ENCODE results near the gene TTC33. TPM values are rescaled to one million over a fixed set of nuclear protein-coding genes. Genes with fewer than 3 reads are reported as not detected.

Gene TTC33
- total RNA-seq, 4 donors from 2014 or later, result 8.5 to 11.8 (median 9.6) TPM

GRCh38 chr5:40687321-40687720 lies 68.4 kb downstream of the TTC33 start:
- peaks cover 15% of the 10 kb centered on the region for H3K36me3 ChIP-seq
- DNase-seq (ENCODE audit: low spot score in 2 of 2), result no peak
- peak overlapping the region; percentile 34 for H3K27ac ChIP-seq
- H3K4me3 ChIP-seq, result no peak overlapping the region
- WGBS, result 49% methylated on average over 7 of the region's 7 CpGs
- H3K4me1 ChIP-seq, result peaks cover 76% of the 10 kb centered on the region
- H3K27me3 ChIP-seq, result no peaks in the 10 kb centered on the region
- no peaks in the 10 kb centered on the region for H3K9me3 ChIP-seq
- TF ChIP-seq, protein P1, sequence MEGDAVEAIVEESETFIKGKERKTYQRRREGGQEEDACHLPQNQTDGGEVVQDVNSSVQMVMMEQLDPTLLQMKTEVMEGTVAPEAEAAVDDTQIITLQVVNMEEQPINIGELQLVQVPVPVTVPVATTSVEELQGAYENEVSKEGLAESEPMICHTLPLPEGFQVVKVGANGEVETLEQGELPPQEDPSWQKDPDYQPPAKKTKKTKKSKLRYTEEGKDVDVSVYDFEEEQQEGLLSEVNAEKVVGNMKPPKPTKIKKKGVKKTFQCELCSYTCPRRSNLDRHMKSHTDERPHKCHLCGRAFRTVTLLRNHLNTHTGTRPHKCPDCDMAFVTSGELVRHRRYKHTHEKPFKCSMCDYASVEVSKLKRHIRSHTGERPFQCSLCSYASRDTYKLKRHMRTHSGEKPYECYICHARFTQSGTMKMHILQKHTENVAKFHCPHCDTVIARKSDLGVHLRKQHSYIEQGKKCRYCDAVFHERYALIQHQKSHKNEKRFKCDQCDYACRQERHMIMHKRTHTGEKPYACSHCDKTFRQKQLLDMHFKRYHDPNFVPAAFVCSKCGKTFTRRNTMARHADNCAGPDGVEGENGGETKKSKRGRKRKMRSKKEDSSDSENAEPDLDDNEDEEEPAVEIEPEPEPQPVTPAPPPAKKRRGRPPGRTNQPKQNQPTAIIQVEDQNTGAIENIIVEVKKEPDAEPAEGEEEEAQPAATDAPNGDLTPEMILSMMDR (IDR thresholded peaks at IDR 0.05), result no peak
- no peak for TF ChIP-seq POLR2A (IDR thresholded peaks at IDR 0.05)

DNA sequence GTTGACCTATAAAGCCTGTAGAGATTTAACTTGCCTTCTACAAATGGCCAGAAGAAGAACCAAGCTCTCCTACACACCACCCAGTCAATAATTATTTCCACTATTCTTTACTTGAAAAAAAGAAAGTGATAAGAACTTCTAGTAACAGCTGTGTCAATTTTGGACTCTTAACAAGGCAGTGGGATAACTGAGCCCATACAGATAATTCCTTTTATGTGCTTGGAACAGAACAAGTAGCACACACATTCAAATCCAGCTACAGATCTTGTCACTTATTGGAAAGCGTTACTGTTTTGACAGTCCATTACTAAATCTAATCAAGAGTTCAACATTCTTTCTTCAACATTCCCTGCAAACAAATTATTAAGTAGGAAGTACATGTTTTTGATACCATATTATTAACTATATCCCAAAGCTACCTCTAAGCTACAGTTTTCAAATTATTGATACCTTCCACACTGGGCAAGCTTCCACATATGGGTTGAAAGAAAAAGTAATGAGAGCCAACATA lies 69.7 kb downstream of the TTC33 start:
- Histone ChIP-seq H3K36me3 (peaks cover 2% of the 10 kb centered on the region), H3K9me3 (no peaks in the 10 kb centered on the region), H3K4me3 (peak overlapping the region; percentile 6), H3K4me1 (peaks cover 89% of the 10 kb centered on the region), H3K27me3 (no peaks in the 10 kb centered on the region), H3K27ac (no peak overlapping the region)
- no peak for DNase-seq (ENCODE audit: low spot score in 2 of 2)
- WGBS, result 41% methylated on average over 1 of the region's 1 CpG
- no peak for TF ChIP-seq POLR2AphosphoS5 (IDR thresholded peaks at IDR 0.05)
- no peak for TF ChIP-seq EP300 (IDR thresholded peaks at IDR 0.05)
- TF ChIP-seq, protein P1 (IDR thresholded peaks at IDR 0.05), result no peak
- TF ChIP-seq POLR2A (IDR thresholded peaks at IDR 0.05), result no peak

GRCh38 chr5:40685193-40685592 lies 70.6 kb downstream of the TTC33 start:
- H3K27me3 ChIP-seq, result no peaks in the 10 kb centered on the region
- peaks cover 94% of the 10 kb centered on the region for H3K4me1 ChIP-seq
- no peak for DNase-seq (ENCODE audit: low spot score in 2 of 2)
- no peaks in the 10 kb centered on the region for H3K36me3 ChIP-seq
- H3K27ac ChIP-seq, result no peak overlapping the region
- H3K9me3 ChIP-seq, result no peaks in the 10 kb centered on the region
- TF ChIP-seq, protein P1 (IDR thresholded peaks at IDR 0.05), result no peak
- TF ChIP-seq POLR2A (IDR thresholded peaks at IDR 0.05), result no peak
- no peak for TF ChIP-seq EP300 (IDR thresholded peaks at IDR 0.05)
- TF ChIP-seq POLR2AphosphoS5 (IDR thresholded peaks at IDR 0.05), result no peak
- H3K4me3 ChIP-seq, result peak overlapping the region; percentile 88

- no peak for TF ChIP-seq POLR2AphosphoS5 (IDR thresholded peaks at IDR 0.05)
- no peak for TF ChIP-seq POLR2A (IDR thresholded peaks at IDR 0.05)
- TF ChIP-seq EP300 (IDR thresholded peaks at IDR 0.05), result no peak
- TF ChIP-seq, protein P1 (IDR thresholded peaks at IDR 0.05), result no peak
- Histone ChIP-seq H3K4me3 (peak overlapping the region; percentile 88), H3K4me1 (peaks cover 84% of the 10 kb centered on the region), H3K9me3 (no peaks in the 10 kb centered on the region), H3K27me3 (no peaks in the 10 kb centered on the region), H3K27ac (no peak overlapping the region), H3K36me3 (no peaks in the 10 kb centered on the region)
- no peak for DNase-seq (ENCODE audit: low spot score in 2 of 2)
- WGBS, result 50% methylated on average over 1 of the region's 1 CpG
Measured at GRCh38 chr5:40683305-40683704, 72.5 kb downstream of the TTC33 start.

GRCh38 chr5:40682154-40683017 lies 73.4 kb downstream of the TTC33 start:
- H3K9me3 ChIP-seq, result no peaks in the 10 kb centered on the region
- peak overlapping the region; percentile 88 for H3K4me3 ChIP-seq
- DNase-seq (ENCODE audit: low spot score in 2 of 2), result no peak
- no peaks in the 10 kb centered on the region for H3K36me3 ChIP-seq
- 50% methylated on average over 16 of the region's 16 CpGs for WGBS
- H3K4me1 ChIP-seq, result peaks cover 82% of the 10 kb centered on the region
- peak overlapping the region; percentile 19 for H3K27ac ChIP-seq
- TF ChIP-seq POLR2A (IDR thresholded peaks at IDR 0.05), result no peak
- TF ChIP-seq, protein P1 (IDR thresholded peaks at IDR 0.05), result no peak
- TF ChIP-seq EP300 (IDR thresholded peaks at IDR 0.05), result no peak
- no peak for TF ChIP-seq POLR2AphosphoS5 (IDR thresholded peaks at IDR 0.05)
- no peaks in the 10 kb centered on the region for H3K27me3 ChIP-seq

All from suprapubic skin (tissue), 4 donors.